GM12864 (cell line): ENCODE results near the gene KLC4.

Experiments
- DNase-seq: peaks from one replicate; pipeline ENCODE4 v3.0.0-alpha.2; 2011; ENCODE audit warnings: low read depth
- H3K4me3 ChIP-seq: 2 replicates; pipeline ENCODE4 v1.5.1; 2011; ENCODE audit warnings: mild to moderate bottlenecking, low read depth, low read length, control low read depth
- CTCF ChIP-seq: IDR thresholded peaks from 2 replicates; pipeline ENCODE4 v1.5.1; 2011; ENCODE audit warnings: low read depth, mild to moderate bottlenecking, moderate library complexity, low read length, control low read depth, inconsistent platforms; ENCODE audit errors: missing control alignments

The KLC4 gene

GRCh38 chr6:43062818-43063217, 3.4 kb downstream of the KLC4 start:
- TF ChIP-seq CTCF = no peak
- no peak for DNase-seq
- no peak overlapping the region for H3K4me3 ChIP-seq

GRCh38 chr6:43070028-43070632, 10.7 kb downstream of the KLC4 start:
- no peak overlapping the region for H3K4me3 ChIP-seq
- TF ChIP-seq CTCF = peak; percentile 55
- no peak for DNase-seq

- TF ChIP-seq CTCF = no peak
- no peak overlapping the region for H3K4me3 ChIP-seq
- DNase-seq = no peak
Observed at GRCh38 chr6:43074847-43075669, 15.6 kb downstream of the KLC4 start.

- DNase-seq = no peak
- peak within 1 kb of the TSS; percentile 26 for H3K4me3 ChIP-seq
- TF ChIP-seq CTCF = no peak
Observed at GRCh38 chr6:43075670-43076463, 16.4 kb downstream of the KLC4 start, which contains the start of gene PTK7. Gene PTK7, plus strand, starts transcription at chr6:43076314. Its CDS starts 175 bp downstream, at chr6:43076489.

- H3K4me3 ChIP-seq = peak overlapping the region; percentile 26
- TF ChIP-seq CTCF = no peak
- no peak for DNase-seq
Observed at GRCh38 chr6:43076464-43077332, 17.3 kb downstream of the KLC4 start.

GRCh38 chr6:43077333-43077809, 17.9 kb downstream of the KLC4 start:
- DNase-seq = no peak
- TF ChIP-seq CTCF = no peak
- H3K4me3 ChIP-seq = no peak overlapping the region
